ENCODE measurements around the gene RNF181.

Gene RNF181

DNA sequence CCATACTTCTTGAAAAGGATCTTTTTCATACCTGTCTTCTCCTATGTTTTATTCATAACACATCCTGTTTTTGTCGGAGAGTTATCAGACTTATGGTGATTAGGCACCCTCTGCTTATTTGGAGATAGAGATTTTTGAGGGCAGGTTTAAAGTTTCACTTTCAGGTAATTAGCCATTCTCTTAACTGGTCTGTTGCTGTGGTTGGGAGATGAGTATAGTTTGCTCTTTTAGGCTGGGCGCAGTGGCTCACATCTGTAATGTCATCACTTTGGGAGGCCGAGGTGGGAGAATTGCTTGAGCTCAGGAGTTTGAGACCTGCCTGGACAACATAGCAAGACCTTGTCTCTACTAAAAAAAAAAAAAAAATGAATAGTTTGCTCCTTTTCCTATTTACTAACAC is 47.2 kb downstream of the RNF181 start:
- FAIRE-seq (no peak), DNase-seq (ENCODE audit: insufficient read length, low spot score) (no peak)
- TF ChIP-seq, protein P1, sequence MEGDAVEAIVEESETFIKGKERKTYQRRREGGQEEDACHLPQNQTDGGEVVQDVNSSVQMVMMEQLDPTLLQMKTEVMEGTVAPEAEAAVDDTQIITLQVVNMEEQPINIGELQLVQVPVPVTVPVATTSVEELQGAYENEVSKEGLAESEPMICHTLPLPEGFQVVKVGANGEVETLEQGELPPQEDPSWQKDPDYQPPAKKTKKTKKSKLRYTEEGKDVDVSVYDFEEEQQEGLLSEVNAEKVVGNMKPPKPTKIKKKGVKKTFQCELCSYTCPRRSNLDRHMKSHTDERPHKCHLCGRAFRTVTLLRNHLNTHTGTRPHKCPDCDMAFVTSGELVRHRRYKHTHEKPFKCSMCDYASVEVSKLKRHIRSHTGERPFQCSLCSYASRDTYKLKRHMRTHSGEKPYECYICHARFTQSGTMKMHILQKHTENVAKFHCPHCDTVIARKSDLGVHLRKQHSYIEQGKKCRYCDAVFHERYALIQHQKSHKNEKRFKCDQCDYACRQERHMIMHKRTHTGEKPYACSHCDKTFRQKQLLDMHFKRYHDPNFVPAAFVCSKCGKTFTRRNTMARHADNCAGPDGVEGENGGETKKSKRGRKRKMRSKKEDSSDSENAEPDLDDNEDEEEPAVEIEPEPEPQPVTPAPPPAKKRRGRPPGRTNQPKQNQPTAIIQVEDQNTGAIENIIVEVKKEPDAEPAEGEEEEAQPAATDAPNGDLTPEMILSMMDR (IDR thresholded peaks at IDR 0.05; ENCODE audit: insufficient read depth, missing control alignments), result no peak

DNA sequence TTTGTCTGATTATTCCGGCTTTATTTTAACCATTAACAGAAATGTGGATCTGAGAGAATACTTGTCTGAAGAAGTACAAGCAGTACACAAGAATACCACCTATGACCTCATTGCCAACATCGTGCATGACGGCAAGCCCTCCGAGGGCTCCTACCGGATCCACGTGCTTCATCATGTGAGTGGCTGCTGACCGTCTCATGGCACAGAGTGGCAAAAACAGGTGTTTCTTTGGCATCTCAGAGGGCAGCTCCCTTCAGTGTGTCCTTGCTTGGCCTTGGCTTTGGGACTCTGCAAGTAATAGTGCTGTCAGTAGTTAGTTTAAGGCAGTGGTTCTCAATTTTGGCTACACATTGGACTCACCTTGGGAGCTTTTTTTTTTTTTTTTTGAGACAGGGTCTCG is 49.4 kb downstream of the RNF181 start:
- TF ChIP-seq, protein P1 (IDR thresholded peaks at IDR 0.05; ENCODE audit: insufficient read depth, missing control alignments), result no peak
- no peak for DNase-seq (ENCODE audit: insufficient read length, low spot score)
- no peak for FAIRE-seq

DNA sequence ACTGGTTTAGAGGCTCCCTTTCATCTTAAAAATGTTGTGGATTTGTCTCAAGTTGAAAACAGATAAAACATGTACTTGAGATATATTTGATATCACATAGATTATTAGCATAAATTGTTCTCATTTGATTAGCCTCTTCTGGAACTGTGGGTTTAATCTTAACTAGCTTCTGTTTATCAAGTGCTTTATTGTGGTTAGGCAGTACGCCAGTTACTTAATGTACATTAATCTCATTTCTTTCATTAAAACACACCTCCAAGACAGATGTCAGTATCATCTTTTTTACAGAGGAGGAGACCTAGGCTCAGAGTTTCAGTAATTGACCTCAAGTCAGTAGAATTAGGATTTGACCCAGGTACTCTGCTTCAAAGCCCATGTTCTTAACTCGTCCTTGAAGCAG is 50.6 kb downstream of the RNF181 start:
- TF ChIP-seq, protein P1 (IDR thresholded peaks at IDR 0.05; ENCODE audit: insufficient read depth, missing control alignments), result no peak
- no peak for FAIRE-seq
- DNase-seq (ENCODE audit: insufficient read length, low spot score), result no peak
